ENCODE measurements around the gene MRPL50.
A peak's percentile ranks its signal among the peaks of the same experiment; 100 is the strongest.
"Not testable (repeated sequence)": the region's sequence is repeated elsewhere in the genome, so short reads cannot be mapped to it uniquely, and the experiment has no call there.

Gene MRPL50

GRCh38 chr9:101417389-101417788 is 19.0 kb upstream of the MRPL50 start:
- no peak for DNase-seq

GRCh38 chr9:101415578-101415977 is 17.2 kb upstream of the MRPL50 start:
- no peak for DNase-seq

GRCh38 chr9:101414839-101415238 is 16.4 kb upstream of the MRPL50 start:
- no peak for DNase-seq

GRCh38 chr9:101409079-101409477 is 10.7 kb upstream of the MRPL50 start:
- DNase-seq = no peak

GRCh38 chr9:101408374-101409078 is 10.1 kb upstream of the MRPL50 start:
- no peak for DNase-seq

GRCh38 chr9:101403516-101404285 is 5.3 kb upstream of the MRPL50 start:
- DNase-seq = no peak

GRCh38 chr9:101400120-101400519 is 1.7 kb upstream of the MRPL50 start:
- DNase-seq = no peak

GRCh38 chr9:101399643-101399970 is 1.2 kb upstream of the MRPL50 start:
- no peak for DNase-seq

- peak; percentile 21 for DNase-seq
These were observed 668 bp upstream of the MRPL50 start for GRCh38 chr9:101398930-101399642.

GRCh38 chr9:101397746-101398067 is 711 bp downstream of the MRPL50 start:
- DNase-seq = no peak

GRCh38 chr9:101394687-101395086 is 3.7 kb downstream of the MRPL50 start:
- no peak for DNase-seq

GRCh38 chr9:101393135-101393534 is 5.3 kb downstream of the MRPL50 start:
- no peak for DNase-seq

GRCh38 chr9:101388507-101388993 is 9.9 kb downstream of the MRPL50 start:
- DNase-seq = no peak

- DNase-seq = no peak
These were observed 10.4 kb downstream of the MRPL50 start for GRCh38 chr9:101387871-101388506.

GRCh38 chr9:101384873-101385536 is 13.4 kb downstream of the MRPL50 start, which contains the start of gene BAAT:
TSS of gene BAAT (minus strand) at chr9:101385006. CDS start at chr9:101371404, 13,602 bp downstream.
- DNase-seq = not testable (repeated sequence)

GRCh38 chr9:101383361-101383760 is 15.1 kb downstream of the MRPL50 start:
- DNase-seq = no peak

- no peak for DNase-seq
These were observed 16.5 kb downstream of the MRPL50 start for GRCh38 chr9:101381833-101382342.

- DNase-seq = no peak
These were observed 17.3 kb downstream of the MRPL50 start for GRCh38 chr9:101381118-101381517.

GRCh38 chr9:101380295-101380694 is 18.1 kb downstream of the MRPL50 start:
- no peak for DNase-seq

GRCh38 chr9:101376111-101376848 is 22.1 kb downstream of the MRPL50 start:
- no peak for DNase-seq

GRCh38 chr9:101375546-101375945 is 22.9 kb downstream of the MRPL50 start:
- DNase-seq = no peak
